HepG2 (cell line): ENCODE results near the gene AREL1. TPM values are rescaled to one million over a fixed set of nuclear protein-coding genes. Genes with fewer than 3 reads are reported as not detected.

Experiments used
- ATAC-seq: fragments of 200-7000 bp; cut with Tn5 transposase; 3 replicates; pipeline ENCODE4 v1.9.1; 2020; ENCODE audit warnings: mild to moderate bottlenecking, moderate library complexity
- BruUV-seq: library from RNA; stranded (reverse); fragments of 400-500 nt; replicated peaks from 2 replicates; lab custom pipeline; 2021; lab: Mats Ljungman, UMichigan
- CTCF ChIA-PET: fragments of 300-600 bp; formaldehyde crosslinking; extraction: SDS; loops from one replicate; lab custom pipeline; 2021; ENCODE audit warnings: low total read pairs, inconsistent platforms, low intra/inter-chr PET ratio; lab: Yijun Ruan, JAX
- POLR2A ChIA-PET: fragments of 350-600 bp; sonication (Branson Sonifier 250); formaldehyde crosslinking; loops from one replicate; lab custom pipeline; 2020; ENCODE audit warnings: antibody characterized with exemption, inconsistent platforms; lab: Yijun Ruan, JAX
- DNase-seq: peaks from one replicate; pipeline ENCODE4 v3.0.0-alpha.2; 2015; ENCODE audit warnings: low spot score
- FAIRE-seq: peaks from 3 replicates; lab custom pipeline; 2011; peaks lifted over from hg19 to GRCh38; lab: Jason Lieb, UNC
- H2AFZ ChIP-seq: one replicate; pipeline ENCODE4 v1.6.1; 2011; ENCODE audit warnings: low read length, inconsistent platforms
- H3K27ac ChIP-seq: fragments of 300-600 bp; 3 replicates; pipeline ENCODE4 v1.8.0; 2011; ENCODE audit warnings: mixed run types, mild to moderate bottlenecking, mixed read lengths, low read length, inconsistent platforms; ENCODE audit not compliant: insufficient read depth; ENCODE audit errors: extremely low read length
- H3K27me3 ChIP-seq, 2 experiments: fragments of 200-600 bp in 1 of 2; 2 replicates in 1 of 2; 3 replicates in 1 of 2; pipeline versions ENCODE4 v1.6.0 to v1.8.0; 2011; ENCODE audit warnings: low read length in 2 of 2, mild to moderate bottlenecking in 2 of 2, moderate library complexity in 2 of 2, inconsistent platforms in 1 of 2; ENCODE audit not compliant: insufficient read depth in 2 of 2, control insufficient read depth in 1 of 2
- H3K36me3 ChIP-seq, 2 experiments: fragments of 200-600 bp in 1 of 2; replicated peaks in 1 of 2; 2 replicates in 1 of 2; 3 replicates in 1 of 2; pipeline versions ENCODE4 v1.5.1 to v1.8.0; 2011; ENCODE audit warnings: low read length in 2 of 2, inconsistent platforms in 1 of 2; ENCODE audit not compliant: insufficient read depth in 2 of 2, control insufficient read depth in 1 of 2
- H3K4me1 ChIP-seq: 2 replicates; pipeline ENCODE4 v1.5.1; 2012; ENCODE audit warnings: low read length, inconsistent platforms; ENCODE audit not compliant: insufficient read depth
- H3K4me2 ChIP-seq: 2 replicates; pipeline ENCODE4 v1.6.0; 2011; ENCODE audit warnings: low read depth, low read length, inconsistent platforms
- H3K4me3 ChIP-seq, 3 experiments: fragments of 200-600 bp in 1 of 3; sonication (generic), shearing (Covaris generic) in 1 of 3; replicated peaks in 1 of 3; 2 replicates each; pipeline ENCODE4 v1.5.1; 2011 to 2016; ENCODE audit warnings: low read length in 3 of 3, inconsistent platforms in 2 of 3, low read depth in 2 of 3, mild to moderate bottlenecking in 2 of 3, control low read depth in 1 of 3, mixed read lengths in 1 of 3; ENCODE audit not compliant: insufficient read depth in 1 of 3
- H3K79me2 ChIP-seq: one replicate; pipeline ENCODE4 v1.6.1; 2011; ENCODE audit warnings: low read length, inconsistent platforms; ENCODE audit not compliant: insufficient read depth
- H3K9ac ChIP-seq: 2 replicates; pipeline ENCODE4 v1.6.0; 2011; ENCODE audit warnings: mild to moderate bottlenecking, low read depth, low read length, inconsistent platforms; ENCODE audit not compliant: insufficient read depth
- H3K9me3 ChIP-seq: 2 replicates; pipeline ENCODE4 v1.5.1; 2012; ENCODE audit warnings: mild to moderate bottlenecking, low read length
- H4K20me1 ChIP-seq: 2 replicates; pipeline ENCODE4 v1.6.0; 2011; ENCODE audit warnings: inconsistent platforms, mild to moderate bottlenecking, low read length, moderate library complexity; ENCODE audit not compliant: insufficient read depth
- E2F5 ChIP-seq: sonication (generic); formaldehyde crosslinking; conservative IDR thresholded peaks from 2 replicates; pipeline ENCODE4 v1.4.0; 2020; ENCODE audit warnings: missing genetic modification reagents
- EEA1 ChIP-seq: sonication (generic); formaldehyde crosslinking; IDR thresholded peaks from 2 replicates; pipeline ENCODE4 v1.5.1; 2020; ENCODE audit warnings: mild to moderate bottlenecking, missing genetic modification reagents, borderline replicate concordance
- FOXJ3 ChIP-seq: sonication (generic); formaldehyde crosslinking; IDR thresholded peaks from 2 replicates; pipeline ENCODE4 v1.4.0; 2020; ENCODE audit warnings: missing genetic modification reagents, mild to moderate bottlenecking, borderline replicate concordance
- MAFK ChIP-seq, 2 experiments: IDR thresholded peaks in 1 of 2; conservative IDR thresholded peaks in 1 of 2; 2 replicates each; pipeline ENCODE4 v1.6.1; 2011; ENCODE audit warnings: improper control_type of control experiment in 2 of 2, low read length in 2 of 2
- NFE2L2 ChIP-seq: fragments of 150-350 bp; IDR thresholded peaks from 2 replicates; pipeline ENCODE4 v1.6.1; 2014; ENCODE audit warnings: low read length
- PITX1 ChIP-seq: sonication (generic); formaldehyde crosslinking; IDR thresholded peaks from 2 replicates; pipeline ENCODE4 v1.5.1; 2020; ENCODE audit warnings: mild to moderate bottlenecking, missing genetic modification reagents
- RNF219 ChIP-seq: sonication (generic); formaldehyde crosslinking; IDR thresholded peaks from 2 replicates; pipeline ENCODE4 v1.5.0; 2020; ENCODE audit warnings: mild to moderate bottlenecking, missing genetic modification reagents
- STAG1 ChIP-seq: sonication (generic); formaldehyde crosslinking; IDR thresholded peaks from 2 replicates; pipeline ENCODE4 v1.4.0; 2020; ENCODE audit warnings: missing genetic modification reagents
- ZBTB33 ChIP-seq: sonication (generic); formaldehyde crosslinking; IDR thresholded peaks from 2 replicates; pipeline ENCODE4 v1.4.0; 2020; ENCODE audit warnings: missing genetic modification reagents
- ZMAT3 ChIP-seq: sonication (generic); formaldehyde crosslinking; conservative IDR thresholded peaks from 2 replicates; pipeline ENCODE4 v1.7.0; 2021; ENCODE audit warnings: missing genetic modification reagents
- ZNF20 ChIP-seq: sonication (generic); formaldehyde crosslinking; IDR thresholded peaks from 2 replicates; pipeline ENCODE4 v1.4.0; 2020; ENCODE audit warnings: mild to moderate bottlenecking, moderate library complexity, missing genetic modification reagents
- ZNF232 ChIP-seq: sonication (generic); formaldehyde crosslinking; IDR thresholded peaks from 2 replicates; pipeline ENCODE4 v1.4.0; 2020; ENCODE audit warnings: missing genetic modification reagents, borderline replicate concordance
- ZNF816 ChIP-seq: sonication (generic); formaldehyde crosslinking; IDR thresholded peaks from 2 replicates; pipeline ENCODE4 v1.8.0; 2022; ENCODE audit warnings: missing genetic modification reagents, mild to moderate bottlenecking, borderline replicate concordance
- ZSCAN12 ChIP-seq: sonication (generic); formaldehyde crosslinking; IDR thresholded peaks from 2 replicates; pipeline ENCODE4 v1.9.0; 2021; ENCODE audit warnings: mild to moderate bottlenecking, missing genetic modification reagents
- WGBS: methylation state at CpG from one replicate; pipeline ENCODE4 v1.1.6; 2017; ENCODE audit warnings: low lambda C conversion rate; 5-methylcytosine and 5-hydroxymethylcytosine counted together
- in situ Hi-C: cut with HindIII; loops from 2 replicates; pipeline ENCODE4 v1.10.0; 2017; ENCODE audit warnings: low pct_unique_long_range_greater_than_20kb; ENCODE audit not compliant: extremely low pct_ligation_motif_present
- intact Hi-C: fragments of 100-400 bp; cut with micrococcal nuclease; formaldehyde crosslinking; loops from one replicate; pipeline ENCODE4 v1.10.0; 2022; ENCODE audit not compliant: unreplicated experiment
- polyA plus RNA-seq, 8 experiments: library from polyadenylated mRNA; depleted of rRNA in 3 of 8; stranded (reverse) in 7 of 8; unstranded in 1 of 8; fragments of >200 nt; fragmentation: Illumina TruSeq in 4 of 8; extraction: Trizol in 4 of 8; gene quantifications; 2 replicates each; pipeline versions ENCODE4 v1.2.1 to v1.2.3, GENCODE V29; 2011 to 2016; ENCODE audit warnings: low read depth in 4 of 8, missing spikeins in 1 of 8, mixed read lengths in 1 of 8; ENCODE audit not compliant: insufficient read depth in 1 of 8
- total RNA-seq, 5 experiments: library from RNA; depleted of rRNA; stranded (reverse); fragments of >200 nt; fragmentation: Illumina TruSeq; extraction: Trizol; gene quantifications; 2 replicates each; pipeline ENCODE4 v1.2.3, GENCODE V29; 2016; ENCODE audit warnings: low read depth in 1 of 5

AREL1 gene
- total and polyA plus RNA-seq, 2 of the 13 experiments (the other 11 are each of a cell fraction or from before 2014, with no cell fraction given): 21.3 to 25.4 TPM

- Histone ChIP-seq H3K9me3 (no peaks in the 10 kb centered on the region), H3K27ac (no peak overlapping the region), H3K79me2 (no peaks in the 10 kb centered on the region), H3K27me3 (no peaks in the 10 kb centered on the region), H3K4me1 (no peaks in the 10 kb centered on the region), H3K4me3 (no peak overlapping the region), H2AFZ (no peak overlapping the region), H3K9ac (no peak overlapping the region), H4K20me1 (no peaks in the 10 kb centered on the region; the same call in 1 of the 2 replicates), H3K36me3 (peaks cover 2 to 21% of the 10 kb centered on the region in 2 experiments), H3K4me2 (no peak overlapping the region)
- ATAC-seq: no peak
- TF ChIP-seq NFE2L2: peak; percentile 48; the same call in 1 of the 2 replicates
- no peak for TF ChIP-seq ZNF232
- TF ChIP-seq ZMAT3 (CRISPR knock-in tag): no peak
- no peak for TF ChIP-seq ZNF816 (CRISPR knock-in tag)
- peak in 1 of 2 experiments; percentile 44; a peak in 2 of 4 replicates for TF ChIP-seq MAFK (conservative IDR thresholded peaks at IDR 0.05 in 1 of 2, IDR thresholded peaks at IDR 0.05 in 1 of 2; ENCODE audit: low read length in 2 of 2)
- no peak for FAIRE-seq
- no peak for DNase-seq
- intact Hi-C loops (no loop called here), in situ Hi-C loops (no loop called here)
- ChIA-PET CTCF (no interaction called here), POLR2A (no interaction called here)
- no TSS peak for BruUV-seq
- 95% methylated on average over 1 of the region's 1 CpG for WGBS
Observed at GRCh38 chr14:74658535-74659131, 54.2 kb downstream of the AREL1 start.

- in situ Hi-C loops (no loop called here), intact Hi-C loops (no loop called here)
- Histone ChIP-seq H3K9me3 (no peaks in the 10 kb centered on the region), H3K27ac (no peak overlapping the region), H3K27me3 (no peaks in the 10 kb centered on the region), H3K4me2 (no peak overlapping the region), H3K4me1 (no peaks in the 10 kb centered on the region), H4K20me1 (no peaks in the 10 kb centered on the region; the same call in 1 of the 2 replicates), H3K4me3 (no peak overlapping the region), H3K36me3 (peaks cover 0 to 9% of the 10 kb centered on the region in 2 experiments; a peak in 3 of 5 replicates), H2AFZ (no peak overlapping the region), H3K79me2 (no peaks in the 10 kb centered on the region), H3K9ac (no peak overlapping the region)
- FAIRE-seq (no peak), ATAC-seq (no peak), DNase-seq (no peak)
- POLR2A ChIA-PET: no interaction called here
- 93% methylated on average over 3 of the region's 3 CpGs for WGBS
- CTCF ChIA-PET: no interaction called here
- no TSS peak for BruUV-seq
- TF ChIP-seq PITX1 (CRISPR knock-in tag) (no peak), ZSCAN12 (CRISPR knock-in tag) (no peak), ZNF20 (no peak), RNF219 (CRISPR knock-in tag) (no peak), STAG1 (no peak), ZBTB33 (CRISPR knock-in tag) (no peak), FOXJ3 (CRISPR knock-in tag) (no peak), E2F5 (CRISPR knock-in tag) (no peak), EEA1 (CRISPR knock-in tag) (no peak)
Observed at GRCh38 chr14:74656964-74657363, 55.9 kb downstream of the AREL1 start.
